HG03025 (cell line): Measurements from ENCODE around the gene CCDC63.

ENCODE experiments used
- ATAC-seq: cut with Tn5 transposase; IDR thresholded peaks from one replicate; pipeline ENCODE4 v1.9.1; 2021; ENCODE audit warnings: mild to moderate bottlenecking, moderate library complexity; ENCODE audit not compliant: unreplicated experiment, low FRiP score

The CCDC63 gene

GRCh38 chr12:110874781-110875180 lies 28.0 kb downstream of the CCDC63 start:
- no peak for ATAC-seq

GRCh38 chr12:110880651-110881050 lies 33.9 kb downstream of the CCDC63 start:
- no peak for ATAC-seq

GRCh38 chr12:110883251-110883650 lies 36.5 kb downstream of the CCDC63 start:
- ATAC-seq = no peak

GRCh38 chr12:110885152-110885840 lies 38.5 kb downstream of the CCDC63 start:
- ATAC-seq = no peak

- ATAC-seq = no peak
Observed at GRCh38 chr12:110888256-110888991, 41.6 kb downstream of the CCDC63 start.

GRCh38 chr12:110889361-110889760 lies 42.6 kb downstream of the CCDC63 start:
- ATAC-seq = no peak

- ATAC-seq = no peak
Observed at GRCh38 chr12:110893956-110894355, 47.2 kb downstream of the CCDC63 start.

- no peak for ATAC-seq
Observed at GRCh38 chr12:110896559-110896958, 49.8 kb downstream of the CCDC63 start.

GRCh38 chr12:110901401-110901800 lies 54.6 kb downstream of the CCDC63 start:
- ATAC-seq = no peak

GRCh38 chr12:110903511-110903910 lies 56.7 kb downstream of the CCDC63 start:
- ATAC-seq = no peak

GRCh38 chr12:110906083-110906482 lies 59.3 kb downstream of the CCDC63 start:
- no peak for ATAC-seq

- ATAC-seq = no peak
Observed at GRCh38 chr12:110906516-110906915, 59.7 kb downstream of the CCDC63 start.

- no peak for ATAC-seq
Observed at GRCh38 chr12:110906985-110907384, 60.2 kb downstream of the CCDC63 start.

- ATAC-seq = no peak
Observed at GRCh38 chr12:110907583-110907982, 60.8 kb downstream of the CCDC63 start.

GRCh38 chr12:110908377-110909152 lies 61.8 kb downstream of the CCDC63 start:
- ATAC-seq = no peak

- no peak for ATAC-seq
Observed at GRCh38 chr12:110912263-110912662, 65.5 kb downstream of the CCDC63 start.

GRCh38 chr12:110913119-110914056 lies 66.6 kb downstream of the CCDC63 start:
- ATAC-seq = peak; percentile 94

- no peak for ATAC-seq
Observed at GRCh38 chr12:110916295-110916875, 69.6 kb downstream of the CCDC63 start.

- no peak for ATAC-seq
Observed at GRCh38 chr12:110917467-110917866, 70.7 kb downstream of the CCDC63 start.

GRCh38 chr12:110917961-110918360 lies 71.2 kb downstream of the CCDC63 start:
- no peak for ATAC-seq
